HCT116 (cell line): ENCODE measurements around the gene EPHA8. TPM values are rescaled to one million over a fixed set of nuclear protein-coding genes. Genes with fewer than 3 reads are reported as not detected.

Source experiments
- ATAC-seq: fragments of 200-7000 bp; cut with Tn5 transposase; 2 replicates; pipeline ENCODE4 v1.9.1; 2020; ENCODE audit warnings: mild to moderate bottlenecking, moderate library complexity
- BruUV-seq: library from RNA; stranded (reverse); fragments of 400-500 nt; replicated peaks from 2 replicates; lab custom pipeline; 2021; lab: Mats Ljungman, UMichigan
- CTCF ChIA-PET: fragments of 300-600 bp; sonication (Branson Sonifier 250); formaldehyde crosslinking; loops from one replicate; lab custom pipeline; 2021; ENCODE audit warnings: antibody characterized with exemption; lab: Charles Lee
- POLR2A ChIA-PET: fragments of 300-600, 350-600 bp; sonication (Branson Sonifier 250); formaldehyde crosslinking; loops from one replicate; lab custom pipeline; 2021; ENCODE audit warnings: antibody characterized with exemption; lab: Charles Lee
- RAD21 ChIA-PET, 2 experiments: fragments of 300-600 bp; sonication (Branson Sonifier 250); formaldehyde crosslinking; loops; one replicate each; lab custom pipeline; 2023; ENCODE audit warnings: low total read pairs in 2 of 2; ENCODE audit not compliant: uncharacterized antibody in 2 of 2, unreplicated experiment in 2 of 2, low non-redundant PET in 1 of 2; lab: Charles Lee
- DNase-seq: peaks from one replicate; pipeline ENCODE4 v3.0.0-alpha.2; 2010; ENCODE audit warnings: low read depth, low spot score
- H2AFZ ChIP-seq: fragments of 200-600 bp; shearing (Covaris generic), sonication (generic); 2 replicates; pipeline ENCODE4 v1.6.1; 2017; ENCODE audit warnings: low read depth, mixed run types, mixed read lengths, antibody characterized with exemption, low read length; ENCODE audit not compliant: poor library complexity, severe bottlenecking
- H3K27ac ChIP-seq: 2 replicates; pipeline ENCODE4 v1.5.1; 2012; ENCODE audit warnings: low read depth, low read length
- H3K27me3 ChIP-seq: fragments of 200-600 bp; sonication (generic); 2 replicates; pipeline ENCODE4 v1.6.1; 2016; ENCODE audit warnings: mixed run types, low read length, mixed read lengths; ENCODE audit not compliant: insufficient read depth
- H3K36me3 ChIP-seq, 2 experiments: fragments of 200-500 bp in 1 of 2; fragments of 200-600 bp in 1 of 2; sonication (Bioruptor generic) in 1 of 2; sonication (generic) in 1 of 2; 2 replicates each; pipeline versions ENCODE4 v1.5.1 to v1.6.1; 2014 to 2016; ENCODE audit warnings: low read length in 2 of 2, inconsistent platforms in 1 of 2, mixed read lengths in 1 of 2, mixed run types in 1 of 2; ENCODE audit not compliant: insufficient read depth in 2 of 2, control insufficient read depth in 1 of 2
- H3K4me1 ChIP-seq, 2 experiments: fragments of 200-600 bp in 1 of 2; sonication (generic) in 1 of 2; 2 replicates each; pipeline versions ENCODE4 v1.5.1 to v1.6.1; 2012 to 2017; ENCODE audit warnings: low read length in 2 of 2, inconsistent platforms in 1 of 2, mild to moderate bottlenecking in 1 of 2, mixed read lengths in 1 of 2, mixed run types in 1 of 2, moderate library complexity in 1 of 2; ENCODE audit not compliant: insufficient read depth in 2 of 2, control insufficient read depth in 1 of 2
- H3K4me2 ChIP-seq: fragments of 200-600 bp; sonication (generic); 2 replicates; pipeline ENCODE4 v1.6.1; 2017; ENCODE audit warnings: mixed run types, low read length, mixed read lengths
- H3K4me3 ChIP-seq, 2 experiments: fragments of 200-600 bp in 1 of 2; sonication (generic) in 1 of 2; replicated peaks in 1 of 2; 2 replicates each; pipeline ENCODE4 v1.5.1; 2011 to 2016; ENCODE audit warnings: low read length in 2 of 2, control low read depth in 1 of 2, low read depth in 1 of 2, mild to moderate bottlenecking in 1 of 2, mixed read lengths in 1 of 2, mixed run types in 1 of 2
- H3K79me2 ChIP-seq: fragments of 200-600 bp; sonication (generic); 2 replicates; pipeline ENCODE4 v1.6.1; 2017; ENCODE audit warnings: mild to moderate bottlenecking, mixed run types, low read length, moderate library complexity, mixed read lengths; ENCODE audit not compliant: insufficient read depth
- H3K9ac ChIP-seq: fragments of 200-600 bp; sonication (generic); 2 replicates; pipeline ENCODE4 v1.6.1; 2016; ENCODE audit warnings: low read length, mixed read lengths
- H3K9me2 ChIP-seq: fragments of 200-600 bp; sonication (generic), shearing (Covaris generic); 2 replicates; pipeline ENCODE4 v1.6.1; 2017; ENCODE audit warnings: mixed run types, mild to moderate bottlenecking, moderate library complexity; ENCODE audit not compliant: insufficient read depth
- H3K9me3 ChIP-seq, 2 experiments: fragments of 200-500 bp in 1 of 2; fragments of 200-600 bp in 1 of 2; sonication (Bioruptor generic) in 1 of 2; sonication (generic) in 1 of 2; 2 replicates each; pipeline ENCODE4 v1.6.1; 2014 to 2017; ENCODE audit warnings: low read length in 2 of 2, mixed read lengths in 2 of 2, inconsistent platforms in 1 of 2, low read depth in 1 of 2, mild to moderate bottlenecking in 1 of 2, mixed run types in 1 of 2, moderate library complexity in 1 of 2; ENCODE audit not compliant: control insufficient read depth in 1 of 2, insufficient read depth in 1 of 2
- H4K20me1 ChIP-seq: fragments of 200-600 bp; sonication (generic), shearing (Covaris generic); 2 replicates; pipeline ENCODE4 v1.6.1; 2017; ENCODE audit warnings: mixed run types, mild to moderate bottlenecking, moderate library complexity; ENCODE audit not compliant: insufficient read depth
- ATF3 ChIP-seq: IDR thresholded peaks from 2 replicates; pipeline ENCODE4 v1.6.1; 2012
- CBX3 ChIP-seq: IDR thresholded peaks from 2 replicates; pipeline ENCODE4 v1.6.1; 2012; ENCODE audit warnings: low read depth
- CEBPB ChIP-seq: IDR thresholded peaks from 2 replicates; pipeline ENCODE4 v1.6.1; 2012; ENCODE audit warnings: low read depth
- EZH2phosphoT487 ChIP-seq: fragments of 200-600 bp; IDR thresholded peaks from 2 replicates; pipeline ENCODE4 v1.6.1; 2018; ENCODE audit warnings: antibody characterized with exemption, borderline replicate concordance
- FOSL1 ChIP-seq: IDR thresholded peaks from 2 replicates; pipeline ENCODE4 v1.6.1; 2012; ENCODE audit warnings: low read depth
- JUND ChIP-seq: IDR thresholded peaks from 2 replicates; pipeline ENCODE4 v1.6.1; 2012
- MAX ChIP-seq: IDR thresholded peaks from 2 replicates; pipeline ENCODE4 v1.6.1; 2012
- POLR2A ChIP-seq: IDR thresholded peaks from 2 replicates; pipeline ENCODE4 v1.7.0; 2011; ENCODE audit warnings: borderline replicate concordance; ENCODE audit not compliant: insufficient read depth, insufficient read length; ENCODE audit errors: extremely low read depth
- POLR2AphosphoS5 ChIP-seq: IDR thresholded peaks from 2 replicates; pipeline ENCODE4 v1.6.1; 2011; ENCODE audit warnings: mild to moderate bottlenecking, low read depth, low read length, moderate library complexity
- SP1 ChIP-seq: IDR thresholded peaks from 2 replicates; pipeline ENCODE4 v1.6.1; 2012; ENCODE audit warnings: low read depth
- SRF ChIP-seq: IDR thresholded peaks from 2 replicates; pipeline ENCODE4 v1.6.1; 2012; ENCODE audit warnings: low read depth
- ZFX ChIP-seq: fragments of 450-650 bp; IDR thresholded peaks from 2 replicates; pipeline ENCODE4 v1.6.1; 2017
- ZNF274 ChIP-seq: fragments of 200-500 bp; sonication (Bioruptor generic); IDR thresholded peaks from 2 replicates; pipeline ENCODE4 v1.6.1; 2014; ENCODE audit warnings: mild to moderate bottlenecking, low read depth, low read length, inconsistent platforms
- intact Hi-C: fragments of 100-400 bp; cut with micrococcal nuclease; formaldehyde crosslinking; loops from 2 replicates; pipeline ENCODE4 v1.10.0; 2022
- total RNA-seq: library from RNA; stranded (reverse); gene quantifications from one replicate; pipeline ENCODE4 v1.2.1, GENCODE V29; 2021; ENCODE audit not compliant: unreplicated experiment

The EPHA8 gene
- total RNA-seq, 1 experiment from 2014 or later = 0.30 TPM

GRCh38 chr1:22641247-22641646, 78.0 kb downstream of the EPHA8 start:
- H3K27ac ChIP-seq = no peak overlapping the region
- H3K9ac ChIP-seq = no peak overlapping the region
- BruUV-seq = no TSS peak
- DNase-seq (no peak), ATAC-seq (no peak)
- no peak overlapping the region for H3K4me2 ChIP-seq
- H2AFZ ChIP-seq = no peak overlapping the region
- no peaks in the 10 kb centered on the region for H4K20me1 ChIP-seq
- intact Hi-C loops = loop anchor here (5.0 kb wide), 1 partner anchor 509 kb away; no protein-coding TSS in a partner anchor
- RAD21 ChIA-PET = interaction anchor here (0.5 to 1.4 kb wide), 4 partner anchors 14 to 222 kb away, joined by 3 to 7 read pairs (median 4); no protein-coding TSS in a partner anchor
- no peaks in the 10 kb centered on the region for H3K4me1 ChIP-seq
- H3K4me3 ChIP-seq = no peak overlapping the region
- no peaks in the 10 kb centered on the region for H3K79me2 ChIP-seq
- CTCF ChIA-PET = interaction anchor here (1.2 to 4.7 kb wide), 2 partner anchors 221 to 225 kb away, joined by 4 to 48 read pairs; no protein-coding TSS in a partner anchor
- TF ChIP-seq ATF3 = no peak
- TF ChIP-seq SRF = no peak
- TF ChIP-seq CBX3 = no peak
- TF ChIP-seq ZNF274 = no peak
- no peak for TF ChIP-seq JUND
- no peak for TF ChIP-seq EZH2phosphoT487
- TF ChIP-seq POLR2A = no peak
- no peak for TF ChIP-seq SP1
- TF ChIP-seq MAX = no peak
- TF ChIP-seq POLR2AphosphoS5 = no peak
- no peak for TF ChIP-seq FOSL1
- TF ChIP-seq CEBPB = no peak
- no peak for TF ChIP-seq ZFX
- POLR2A ChIA-PET = no interaction called here
- H3K36me3 ChIP-seq = no peaks in the 10 kb centered on the region
- H3K9me2 ChIP-seq = no peaks in the 10 kb centered on the region
- no peaks in the 10 kb centered on the region for H3K9me3 ChIP-seq
- peaks cover 1% of the 10 kb centered on the region; the same call in 1 of the 2 replicates for H3K27me3 ChIP-seq
